GM21723 (cell line): ENCODE data around the gene ENPEP.
"Not testable (repeated sequence)": the region's sequence is repeated elsewhere in the genome, so short reads cannot be mapped to it uniquely, and the experiment has no call there.

Experiments used
- ATAC-seq: cut with Tn5 transposase; IDR thresholded peaks from one replicate; pipeline ENCODE4 v1.9.1; 2021; ENCODE audit warnings: mild to moderate bottlenecking, moderate library complexity; ENCODE audit not compliant: unreplicated experiment

ENPEP gene

GRCh38 chr4:110475881-110476818 lies at the start of gene ENPEP:
Gene ENPEP, plus strand, starts transcription at chr4:110476155. Its CDS starts 260 bp downstream, at chr4:110476415.
- ATAC-seq, result no peak

GRCh38 chr4:110431805-110432204 lies 44.1 kb upstream of the ENPEP start:
- ATAC-seq, result not testable (repeated sequence)

- ATAC-seq, result not testable (repeated sequence)
These were observed 38.7 kb upstream of the ENPEP start for GRCh38 chr4:110437292-110437691.

GRCh38 chr4:110439209-110439608 lies 36.7 kb upstream of the ENPEP start:
- ATAC-seq, result not testable (repeated sequence)

- no peak for ATAC-seq
These were observed 33.6 kb upstream of the ENPEP start for GRCh38 chr4:110442309-110442708.

GRCh38 chr4:110442788-110443187 lies 33.2 kb upstream of the ENPEP start:
- no peak for ATAC-seq

GRCh38 chr4:110449947-110450346 lies 26.0 kb upstream of the ENPEP start:
- no peak for ATAC-seq

GRCh38 chr4:110452546-110452945 lies 23.4 kb upstream of the ENPEP start:
- ATAC-seq, result no peak

- ATAC-seq, result no peak
These were observed 21.5 kb upstream of the ENPEP start for GRCh38 chr4:110454441-110454840.

GRCh38 chr4:110458494-110459266 lies 17.3 kb upstream of the ENPEP start:
- no peak for ATAC-seq

GRCh38 chr4:110460074-110460746 lies 15.7 kb upstream of the ENPEP start:
- no peak for ATAC-seq

GRCh38 chr4:110467400-110467799 lies 8.6 kb upstream of the ENPEP start:
- ATAC-seq, result no peak

- no peak for ATAC-seq
These were observed 3.2 kb upstream of the ENPEP start for GRCh38 chr4:110472583-110473329.

- no peak for ATAC-seq
These were observed 1.5 kb upstream of the ENPEP start for GRCh38 chr4:110474481-110474880.

- ATAC-seq, result not testable (repeated sequence)
These were observed 875 bp upstream of the ENPEP start for GRCh38 chr4:110475080-110475479.

GRCh38 chr4:110477836-110478235 lies 1.9 kb downstream of the ENPEP start:
- ATAC-seq, result no peak

GRCh38 chr4:110480031-110480549 lies 4.1 kb downstream of the ENPEP start:
- no peak for ATAC-seq

GRCh38 chr4:110480746-110481271 lies 4.9 kb downstream of the ENPEP start:
- no peak for ATAC-seq

GRCh38 chr4:110483516-110483915 lies 7.6 kb downstream of the ENPEP start:
- no peak for ATAC-seq

- ATAC-seq, result peak; percentile 99
These were observed 8.1 kb downstream of the ENPEP start for GRCh38 chr4:110484029-110484428.
